GM15510 (cell line): ENCODE results near the gene LCOR.
A peak's percentile ranks its signal among the peaks of the same experiment; 100 is the strongest.

Source experiments
- POLR2A ChIP-seq: IDR thresholded peaks from 3 replicates; pipeline ENCODE4 v1.6.1; 2011; ENCODE audit warnings: borderline replicate concordance; ENCODE audit not compliant: insufficient read length; ENCODE audit errors: extremely low read depth

The LCOR gene

GRCh38 chr10:96831867-96832720 lies at the start of gene LCOR:
Gene LCOR (plus strand): TSS chr10:96832298. CDS start chr10:96949058, 116,760 bp downstream.
- peak; percentile 72 for TF ChIP-seq POLR2A

DNA sequence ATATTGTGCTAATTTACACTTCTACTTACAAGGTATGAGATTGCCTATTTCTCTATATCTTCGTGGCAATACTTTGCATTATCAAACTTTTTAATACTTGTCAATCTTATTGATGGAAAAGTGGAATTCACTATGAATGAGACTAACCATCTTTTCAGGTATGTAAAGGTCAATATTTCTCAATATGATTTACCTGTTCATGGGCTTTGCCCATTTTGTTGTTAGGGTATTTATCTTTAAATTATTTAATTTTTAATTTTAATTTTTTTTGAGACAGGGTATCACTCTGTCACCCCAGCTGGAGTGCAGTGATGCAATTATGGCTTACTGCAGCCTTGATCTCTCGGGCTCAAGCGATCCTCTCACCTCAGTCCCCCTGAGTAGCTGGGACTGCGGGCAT lies 47.8 kb upstream of the LCOR start:
- TF ChIP-seq POLR2A, result no peak

- TF ChIP-seq POLR2A, result no peak
These were observed 42.5 kb upstream of the LCOR start for GRCh38 chr10:96789571-96790108.

DNA sequence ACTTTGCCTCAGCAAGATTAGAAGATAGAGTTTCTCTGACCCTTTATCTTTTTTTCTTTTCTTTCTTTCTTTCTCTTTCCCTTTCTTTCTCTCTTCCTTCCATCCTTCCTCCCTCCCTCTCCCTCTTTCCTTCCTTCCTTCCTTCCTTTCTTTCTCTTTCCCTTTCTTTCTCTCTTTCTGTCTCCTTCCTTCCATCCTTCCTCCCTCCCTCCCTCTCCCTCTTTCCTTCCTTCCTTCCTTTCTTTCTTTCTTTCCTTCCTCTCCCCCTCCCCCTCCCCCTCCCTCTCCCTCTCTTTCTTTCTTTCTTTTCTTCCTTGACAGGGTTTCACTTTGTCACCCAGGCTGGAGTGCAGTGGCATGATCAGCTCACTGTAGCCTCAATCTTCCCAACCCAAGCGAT lies 40.2 kb upstream of the LCOR start:
- TF ChIP-seq POLR2A, result no peak

GRCh38 chr10:96794836-96795733 lies 37.0 kb upstream of the LCOR start:
- TF ChIP-seq POLR2A, result no peak

DNA sequence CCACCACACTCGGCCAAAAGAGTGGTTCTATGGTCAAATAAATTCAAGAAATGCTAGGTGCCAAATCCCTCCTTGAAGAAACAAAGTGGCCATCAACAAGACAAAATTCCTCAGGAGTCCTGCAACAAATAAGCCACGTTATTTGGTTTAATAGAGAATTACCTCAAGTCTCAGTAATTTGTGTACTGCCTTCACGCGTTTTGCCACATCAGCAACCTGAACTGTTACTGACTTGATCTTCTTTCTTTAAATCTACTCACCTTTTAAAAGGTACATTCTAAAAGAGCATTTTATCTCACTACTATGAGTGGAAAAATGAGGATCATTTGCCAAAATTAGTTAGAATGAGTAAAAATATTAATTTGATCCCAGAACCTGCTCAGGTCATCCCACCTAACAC lies 34.6 kb upstream of the LCOR start:
- no peak for TF ChIP-seq POLR2A

- no peak for TF ChIP-seq POLR2A
These were observed 28.8 kb upstream of the LCOR start for GRCh38 chr10:96803288-96803664.

- no peak for TF ChIP-seq POLR2A
These were observed 17.8 kb upstream of the LCOR start for GRCh38 chr10:96814264-96814663.

- TF ChIP-seq POLR2A, result no peak
These were observed 11.3 kb upstream of the LCOR start for GRCh38 chr10:96820765-96821164.

DNA sequence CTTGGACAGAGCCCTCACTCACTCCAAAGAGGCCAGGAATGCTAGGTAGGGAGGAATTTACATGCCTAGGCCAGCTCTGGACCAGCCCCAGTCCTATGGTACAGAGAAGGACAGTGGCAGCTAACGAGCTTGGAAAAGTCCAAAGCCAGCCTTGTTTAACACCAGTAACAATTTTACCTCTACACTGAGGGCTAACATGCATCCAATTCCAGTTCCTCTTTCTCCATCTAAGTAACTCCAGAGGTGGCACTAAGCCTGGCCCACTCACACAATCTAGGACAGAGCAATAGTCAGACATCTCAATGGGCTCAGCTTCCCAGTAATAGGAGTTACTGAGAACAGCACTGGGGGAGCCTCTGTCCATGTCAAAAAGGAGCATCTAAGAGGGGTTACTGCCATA lies 5.7 kb upstream of the LCOR start:
- no peak for TF ChIP-seq POLR2A

GRCh38 chr10:96828609-96829008 lies 3.5 kb upstream of the LCOR start:
- TF ChIP-seq POLR2A, result no peak

DNA sequence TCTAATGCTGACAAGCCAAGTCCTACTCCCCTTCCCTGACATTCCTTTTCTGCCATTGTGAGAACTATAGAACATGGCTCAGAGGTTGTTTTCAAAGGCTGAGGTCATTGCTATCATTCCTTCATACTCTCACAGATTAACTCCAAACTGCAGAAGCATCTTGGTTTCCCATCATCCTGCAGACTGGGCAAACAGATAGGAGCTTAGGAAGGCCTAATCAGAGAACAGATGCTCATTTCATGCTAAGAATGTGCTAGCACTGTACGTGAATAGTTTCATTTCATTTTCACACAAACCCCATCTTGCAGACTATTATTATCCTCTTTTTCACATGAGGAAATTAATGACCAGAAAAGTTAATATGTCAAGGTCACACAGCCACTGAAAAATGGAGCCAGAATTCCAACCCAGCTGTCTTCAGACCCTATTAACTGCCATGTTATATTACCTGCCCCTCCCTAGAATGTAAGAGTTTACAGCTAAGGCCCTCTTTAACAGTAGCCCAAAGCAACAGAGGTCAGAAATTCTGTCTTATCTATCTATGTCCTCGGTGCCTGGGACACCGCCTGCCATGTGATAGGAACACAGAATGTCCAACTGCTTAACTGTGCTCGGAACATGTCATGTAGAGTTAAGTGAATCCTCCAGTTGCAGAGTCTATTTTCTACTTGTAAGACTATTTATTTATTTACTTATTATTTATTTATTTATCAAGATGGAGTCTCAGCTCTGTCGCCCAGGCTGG lies 2.9 kb upstream of the LCOR start:
- no peak for TF ChIP-seq POLR2A

DNA sequence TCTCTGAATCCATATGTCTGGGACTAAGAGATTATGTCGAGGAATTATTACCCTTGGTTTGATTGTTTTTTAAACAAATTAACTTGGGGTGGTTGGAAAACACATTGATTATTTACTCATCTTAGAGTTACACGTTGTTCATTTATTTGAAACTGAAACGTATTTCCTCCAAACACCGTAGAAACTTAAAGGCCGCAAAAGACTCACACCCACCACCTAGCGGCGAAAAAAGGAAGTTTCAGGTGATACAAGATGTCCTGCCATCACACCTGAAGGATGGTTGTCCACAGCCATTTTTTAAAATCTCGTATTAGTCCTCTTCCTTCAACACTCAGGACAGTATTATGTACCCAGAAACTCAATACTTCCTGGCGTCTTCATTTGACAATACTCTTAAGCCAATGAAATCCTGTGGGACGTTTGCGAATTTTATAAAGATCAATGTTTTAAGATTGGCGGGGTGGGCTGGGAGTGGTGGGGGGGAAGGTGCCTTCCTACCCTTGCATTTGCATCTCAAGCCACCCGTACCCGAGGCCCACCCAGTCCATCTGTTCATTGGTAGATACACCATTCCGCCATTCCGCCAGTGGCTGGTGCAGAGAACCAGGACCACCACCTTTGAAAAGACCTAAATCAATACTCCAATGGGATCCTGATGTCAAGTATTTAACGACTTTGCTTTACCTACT lies 1.4 kb upstream of the LCOR start:
- no peak for TF ChIP-seq POLR2A

- TF ChIP-seq POLR2A, result no peak
These were observed 765 bp upstream of the LCOR start for GRCh38 chr10:96831200-96831866.

DNA sequence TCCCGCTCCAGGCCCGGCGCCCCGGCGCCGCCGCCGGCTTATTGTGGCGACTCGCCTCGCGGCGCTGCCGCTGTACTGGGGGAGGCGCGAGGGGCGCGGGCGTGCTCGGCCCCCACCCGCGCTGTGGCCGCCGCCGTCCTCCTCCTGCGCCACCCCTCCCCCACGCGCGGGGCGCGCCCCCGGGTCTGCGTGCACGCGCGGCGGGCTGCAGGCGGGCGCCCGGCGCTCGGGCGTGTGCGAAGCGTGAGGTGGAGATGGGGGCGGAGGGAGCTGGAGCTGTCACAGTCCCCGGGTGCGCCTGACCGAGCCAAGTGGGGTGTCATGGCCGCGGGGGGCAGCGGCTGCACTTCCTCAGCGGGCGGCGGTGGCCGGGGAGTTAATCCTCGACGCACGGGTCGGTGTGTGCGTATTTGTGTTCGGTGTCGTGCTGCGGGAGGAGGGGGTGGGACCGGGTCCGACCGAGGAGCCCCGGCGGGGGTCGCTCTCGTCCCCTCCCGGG lies 672 bp downstream of the LCOR start:
- peak; percentile 50 for TF ChIP-seq POLR2A
